Left ventricle myocardium inferior (tissue), 1 donor: ENCODE data around the gene CPE. TPM values are rescaled to one million over a fixed set of nuclear protein-coding genes. Genes with fewer than 3 reads are reported as not detected.

ENCODE experiments used
- DNase-seq: peaks from one replicate; pipeline ENCODE4 v3.0.0-alpha.2; 2020
- H3K27ac ChIP-seq: fragments of 200-600 bp; replicated peaks from 2 replicates; pipeline ENCODE4 v1.8.0; 2021
- H3K27me3 ChIP-seq: fragments of 200-600 bp; 2 replicates; pipeline ENCODE4 v1.8.0; 2021; ENCODE audit warnings: low read depth
- H3K36me3 ChIP-seq: fragments of 200-600 bp; 2 replicates; pipeline ENCODE4 v1.8.0; 2021
- H3K4me1 ChIP-seq: fragments of 200-600 bp; 2 replicates; pipeline ENCODE4 v1.8.0; 2021
- H3K4me3 ChIP-seq: fragments of 200-600 bp; 2 replicates; pipeline ENCODE4 v1.8.0; 2021; ENCODE audit warnings: mild to moderate bottlenecking, moderate library complexity
- H3K9me3 ChIP-seq: fragments of 200-600 bp; replicated peaks from 2 replicates; pipeline ENCODE4 v1.8.0; 2021
- CTCF ChIP-seq: fragments of 200-600 bp; IDR thresholded peaks from 2 replicates; pipeline ENCODE4 v1.8.0; 2021; ENCODE audit warnings: antibody characterized with exemption, mild to moderate bottlenecking, borderline replicate concordance
- intact Hi-C: fragments of 100-400 bp; cut with micrococcal nuclease; formaldehyde crosslinking; loops from one replicate; pipeline ENCODE4 v1.11.0; 2022
- total RNA-seq: library from RNA; stranded (reverse); fragmentation: NEBNext Ultra II Directional; extraction: Animal tissue kit (Norgen Biotek cat#: 25700); gene quantifications from one replicate; pipeline ENCODE4 v1.2.1, GENCODE V29; 2021
- donor health status: DM: no; HTN: yes; CAD: no; lungs with severe emphysema.

The CPE gene
- total RNA-seq, 1 donor from 2014 or later, result 43.2 TPM

DNA sequence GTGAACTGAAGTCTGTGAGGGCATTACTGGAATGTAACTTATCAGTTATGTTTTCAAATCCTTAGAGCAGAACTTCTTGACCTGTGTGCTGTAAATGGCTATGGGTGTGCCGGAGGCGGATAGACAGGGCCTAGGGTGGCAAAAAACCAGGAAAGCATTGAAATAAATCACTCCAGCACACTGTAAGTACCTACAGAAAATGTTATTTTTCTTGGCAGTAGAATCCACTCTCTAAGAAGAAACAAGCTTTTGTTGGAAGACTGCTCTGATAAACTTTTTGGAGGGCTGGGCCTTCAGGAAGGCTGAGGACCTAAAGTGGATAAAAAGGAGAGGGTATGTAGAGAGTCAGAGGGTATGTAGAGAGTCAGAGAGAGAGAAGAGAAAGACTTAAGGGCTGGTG lies 14.9 kb downstream of the CPE start:
- Histone ChIP-seq H3K9me3 (no peaks in the 10 kb centered on the region), H3K27me3 (no peaks in the 10 kb centered on the region), H3K4me1 (no peaks in the 10 kb centered on the region), H3K36me3 (no peaks in the 10 kb centered on the region), H3K27ac (no peak overlapping the region), H3K4me3 (no peak overlapping the region)
- no peak for DNase-seq
- no peak for TF ChIP-seq CTCF
- intact Hi-C loops, result no loop called here

DNA sequence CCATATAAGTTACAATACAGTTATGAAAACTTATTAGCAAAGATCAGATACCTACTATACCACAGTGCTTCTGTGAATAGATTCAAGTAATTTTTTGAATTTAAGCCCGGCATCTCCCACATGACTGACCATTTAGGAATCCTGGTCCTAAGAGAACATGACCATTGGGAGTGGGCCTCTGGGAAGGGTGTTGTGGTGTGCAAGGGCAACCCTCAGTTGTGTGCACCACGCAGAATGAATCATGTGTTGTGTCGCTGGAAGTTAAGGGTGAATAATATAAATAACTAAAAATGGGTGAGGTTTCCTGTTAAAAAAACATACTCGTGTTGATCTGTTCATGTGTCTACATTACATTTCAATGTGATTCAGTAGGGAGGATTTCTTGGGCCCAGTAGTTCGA lies 15.5 kb downstream of the CPE start:
- Histone ChIP-seq H3K27me3 (no peaks in the 10 kb centered on the region), H3K27ac (no peak overlapping the region), H3K4me1 (no peaks in the 10 kb centered on the region), H3K9me3 (no peaks in the 10 kb centered on the region), H3K36me3 (no peaks in the 10 kb centered on the region), H3K4me3 (no peak overlapping the region)
- no peak for DNase-seq
- intact Hi-C loops, result no loop called here
- TF ChIP-seq CTCF, result no peak

GRCh38 chr4:165398570-165398969 lies 19.8 kb downstream of the CPE start:
- Histone ChIP-seq H3K4me3 (no peak overlapping the region), H3K27ac (no peak overlapping the region), H3K27me3 (no peaks in the 10 kb centered on the region), H3K9me3 (no peaks in the 10 kb centered on the region), H3K36me3 (no peaks in the 10 kb centered on the region), H3K4me1 (no peaks in the 10 kb centered on the region)
- DNase-seq, result no peak
- no peak for TF ChIP-seq CTCF
- intact Hi-C loops, result no loop called here

DNA sequence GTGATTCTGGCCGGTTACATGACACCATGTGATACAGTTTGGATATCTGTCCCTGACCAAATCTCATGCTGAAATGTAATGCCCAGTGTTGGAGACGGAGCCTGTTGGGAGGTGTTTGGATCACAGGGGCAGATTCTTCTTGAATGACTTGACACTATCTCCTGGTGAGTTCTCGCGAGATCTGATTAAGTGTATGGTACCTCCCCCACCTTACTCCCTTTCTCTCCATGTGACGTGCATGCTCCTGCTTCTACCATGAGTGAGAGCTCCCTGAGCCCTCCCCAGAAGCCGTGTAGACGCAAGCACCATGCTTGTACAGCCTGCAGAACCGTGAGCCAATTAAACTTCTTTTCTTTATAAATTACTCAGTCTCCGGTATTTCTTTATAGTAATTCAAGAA lies 23.6 kb downstream of the CPE start:
- no peaks in the 10 kb centered on the region for H3K4me1 ChIP-seq
- no peak overlapping the region for H3K4me3 ChIP-seq
- intact Hi-C loops, result no loop called here
- no peak for TF ChIP-seq CTCF
- H3K36me3 ChIP-seq, result no peaks in the 10 kb centered on the region
- H3K9me3 ChIP-seq, result no peaks in the 10 kb centered on the region
- no peak for DNase-seq
- H3K27me3 ChIP-seq, result no peaks in the 10 kb centered on the region
- H3K27ac ChIP-seq, result no peak overlapping the region

DNA sequence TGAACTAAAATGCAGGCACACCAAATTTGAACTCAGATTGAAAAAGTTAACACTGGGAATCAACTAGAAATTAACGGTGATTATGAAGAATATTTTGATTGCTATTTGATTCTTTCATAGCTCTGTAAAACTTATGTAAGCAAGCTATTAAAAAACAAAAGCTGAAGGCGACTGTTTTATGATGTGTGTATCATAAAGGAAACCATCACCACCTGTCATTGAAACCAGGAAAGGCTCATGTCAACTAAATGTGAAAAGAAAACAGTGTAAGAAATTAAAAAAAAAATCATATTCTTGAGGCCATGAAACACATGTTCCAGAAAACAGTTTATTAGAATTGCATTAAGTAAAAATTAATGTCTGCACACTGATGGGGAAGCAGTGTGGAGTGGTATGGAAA lies 24.2 kb downstream of the CPE start:
- Histone ChIP-seq H3K27ac (no peak overlapping the region), H3K27me3 (no peaks in the 10 kb centered on the region), H3K36me3 (no peaks in the 10 kb centered on the region), H3K4me3 (no peak overlapping the region), H3K4me1 (no peaks in the 10 kb centered on the region), H3K9me3 (no peaks in the 10 kb centered on the region)
- TF ChIP-seq CTCF, result no peak
- intact Hi-C loops, result no loop called here
- no peak for DNase-seq

- H3K27me3 ChIP-seq, result no peaks in the 10 kb centered on the region
- intact Hi-C loops, result no loop called here
- H3K9me3 ChIP-seq, result no peaks in the 10 kb centered on the region
- H3K27ac ChIP-seq, result no peak overlapping the region
- TF ChIP-seq CTCF, result no peak
- DNase-seq, result no peak
- no peak overlapping the region for H3K4me3 ChIP-seq
- no peaks in the 10 kb centered on the region for H3K36me3 ChIP-seq
- no peaks in the 10 kb centered on the region for H3K4me1 ChIP-seq
These were observed 24.8 kb downstream of the CPE start for GRCh38 chr4:165403637-165404036.
